Retinal pigment epithelial cell (primary cell): Measurements from ENCODE around the gene TXNDC8.

Experiments
- DNase-seq: peaks from one replicate; pipeline ENCODE4 v3.0.0-alpha.2; 2010; ENCODE audit warnings: low read depth
- H3K4me3 ChIP-seq: 2 replicates; pipeline ENCODE4 v1.5.1; 2011; ENCODE audit warnings: mild to moderate bottlenecking, low read length, control low read depth, moderate library complexity
- TF ChIP-seq, protein P1 (sequence below): conservative IDR thresholded peaks from 2 replicates; pipeline ENCODE4 v1.5.1; 2011; ENCODE audit warnings: low read depth, low read length, control low read depth, inconsistent platforms

TXNDC8 gene

GRCh38 chr9:110255463-110256379 lies 81.9 kb downstream of the TXNDC8 start:
- peak overlapping the region; percentile 83 for H3K4me3 ChIP-seq
- DNase-seq = no peak

DNA sequence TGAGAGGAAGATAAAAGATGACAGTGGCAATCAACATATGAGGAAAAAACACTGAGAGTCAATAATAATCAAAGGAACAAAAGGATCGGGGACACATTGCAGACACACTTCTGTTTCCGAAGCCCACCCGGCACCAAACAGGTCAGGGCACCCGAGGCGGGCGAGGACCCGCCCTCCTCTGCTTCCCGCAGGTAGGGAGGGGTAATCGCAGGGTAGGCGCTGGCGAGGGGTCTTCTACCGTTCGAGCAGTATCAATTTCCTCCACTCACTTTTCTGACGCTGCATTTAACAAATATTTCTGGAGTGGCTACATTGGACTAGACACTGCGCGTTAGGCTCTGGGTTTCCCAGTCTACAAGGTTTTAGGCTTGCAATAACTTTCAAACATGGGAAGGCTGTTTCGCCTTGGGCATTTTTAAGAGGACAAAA lies 82.6 kb downstream of the TXNDC8 start:
- H3K4me3 ChIP-seq = peak overlapping the region; percentile 83
- DNase-seq = no peak
- TF ChIP-seq, protein P1, sequence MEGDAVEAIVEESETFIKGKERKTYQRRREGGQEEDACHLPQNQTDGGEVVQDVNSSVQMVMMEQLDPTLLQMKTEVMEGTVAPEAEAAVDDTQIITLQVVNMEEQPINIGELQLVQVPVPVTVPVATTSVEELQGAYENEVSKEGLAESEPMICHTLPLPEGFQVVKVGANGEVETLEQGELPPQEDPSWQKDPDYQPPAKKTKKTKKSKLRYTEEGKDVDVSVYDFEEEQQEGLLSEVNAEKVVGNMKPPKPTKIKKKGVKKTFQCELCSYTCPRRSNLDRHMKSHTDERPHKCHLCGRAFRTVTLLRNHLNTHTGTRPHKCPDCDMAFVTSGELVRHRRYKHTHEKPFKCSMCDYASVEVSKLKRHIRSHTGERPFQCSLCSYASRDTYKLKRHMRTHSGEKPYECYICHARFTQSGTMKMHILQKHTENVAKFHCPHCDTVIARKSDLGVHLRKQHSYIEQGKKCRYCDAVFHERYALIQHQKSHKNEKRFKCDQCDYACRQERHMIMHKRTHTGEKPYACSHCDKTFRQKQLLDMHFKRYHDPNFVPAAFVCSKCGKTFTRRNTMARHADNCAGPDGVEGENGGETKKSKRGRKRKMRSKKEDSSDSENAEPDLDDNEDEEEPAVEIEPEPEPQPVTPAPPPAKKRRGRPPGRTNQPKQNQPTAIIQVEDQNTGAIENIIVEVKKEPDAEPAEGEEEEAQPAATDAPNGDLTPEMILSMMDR = no peak

More at GRCh38 chr9:110255463-110256379, 81.9 kb downstream of the TXNDC8 start:
- TF ChIP-seq, protein P1 = peak; percentile 2

GRCh38 chr9:110254500-110254899 lies 83.2 kb downstream of the TXNDC8 start:
- TF ChIP-seq, protein P1 = no peak
- H3K4me3 ChIP-seq = peak overlapping the region; percentile 83
- DNase-seq = no peak
